SH-SY5Y (cell line): Measurements from ENCODE around the gene TSC22D2.

Experiments
- GATA2 ChIP-seq: IDR thresholded peaks from 2 replicates; pipeline ENCODE4 v1.6.1; 2011; ENCODE audit warnings: mild to moderate bottlenecking, low read depth, low read length
- GATA3 ChIP-seq: IDR thresholded peaks from 2 replicates; pipeline ENCODE4 v1.6.1; 2011; ENCODE audit warnings: low read depth, mild to moderate bottlenecking, low read length, moderate library complexity

DNA sequence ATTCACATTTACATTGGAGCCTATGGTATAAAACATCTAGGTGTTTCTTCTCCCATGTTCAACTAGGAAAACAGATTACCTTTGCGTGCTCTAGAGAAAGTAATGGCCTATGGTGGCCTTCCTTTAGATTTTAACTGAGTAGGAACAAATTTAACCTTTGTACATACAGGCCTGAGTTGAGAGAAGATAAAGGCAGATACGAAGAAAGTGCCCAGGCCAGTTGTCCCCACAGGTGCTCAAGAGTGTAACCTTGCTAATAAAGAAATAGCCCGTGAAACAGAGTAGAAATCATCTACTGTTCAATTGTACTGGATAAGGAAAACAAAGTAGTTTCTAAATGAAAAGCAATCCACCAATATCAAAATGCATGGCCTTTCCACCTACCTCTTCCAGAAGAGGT is 6.8 kb upstream of the TSC22D2 start:
- TF ChIP-seq GATA2 (no peak), GATA3 (no peak)
